ENCODE results near the gene CBLB.

Gene CBLB

GRCh38 chr3:105616374-105617121, 252.3 kb downstream of the CBLB start:
- H3K27ac ChIP-seq (ENCODE audit: insufficient read depth in 1 of 2, low read depth in 1 of 2, low read length in 2 of 2, poor library complexity in 1 of 2, severe bottlenecking in 2 of 2): no peak overlapping the region
- POLR2A ChIA-PET: no interaction called here
- WGBS (ENCODE audit: insufficient coverage): 97% methylated on average over 3 of the region's 5 CpGs

GRCh38 chr3:105615814-105616213, 253.0 kb downstream of the CBLB start:
- WGBS (ENCODE audit: insufficient coverage): 100% methylated on average over 2 of the region's 3 CpGs
- no peak overlapping the region for H3K27ac ChIP-seq (ENCODE audit: insufficient read depth in 1 of 2, low read depth in 1 of 2, low read length in 2 of 2, poor library complexity in 1 of 2, severe bottlenecking in 2 of 2)
- POLR2A ChIA-PET: no interaction called here

More at GRCh38 chr3:105616374-105617121, 252.3 kb downstream of the CBLB start:
- CTCF ChIA-PET: no interaction called here
- DNase-seq: no peak
- no peak overlapping the region for H3K4me3 ChIP-seq (ENCODE audit: control insufficient read depth in 1 of 7, extremely low read depth in 1 of 7, insufficient read depth in 4 of 7, low read depth in 2 of 7, low read length in 6 of 7)
- no peaks in the 10 kb centered on the region for H3K9me3 ChIP-seq (ENCODE audit: control extremely low read depth in 1 of 5, control insufficient read depth in 4 of 5, insufficient read depth in 2 of 5, low read depth in 1 of 5, low read length in 4 of 5)
- no peaks in the 10 kb centered on the region for H3K4me1 ChIP-seq (ENCODE audit: control extremely low read depth in 1 of 4, control insufficient read depth in 4 of 4, insufficient read depth in 4 of 4, low read length in 3 of 4)
- H3K36me3 ChIP-seq (ENCODE audit: control insufficient read depth in 4 of 4, insufficient read depth in 4 of 4, low read length in 3 of 4): no peaks in the 10 kb centered on the region
- H3K27me3 ChIP-seq (replicated peaks in 2 of 5; ENCODE audit: control insufficient read depth in 4 of 5, insufficient read depth in 5 of 5, low read length in 4 of 5): no peaks in the 10 kb centered on the region

GRCh38 chr3:105614288-105615030, 254.4 kb downstream of the CBLB start:
- POLR2A ChIA-PET: no interaction called here
- Histone ChIP-seq H3K36me3 (ENCODE audit: control insufficient read depth in 4 of 4, insufficient read depth in 4 of 4, low read length in 3 of 4) (no peaks in the 10 kb centered on the region), H3K4me1 (ENCODE audit: control extremely low read depth in 1 of 4, control insufficient read depth in 4 of 4, insufficient read depth in 4 of 4, low read length in 3 of 4) (no peaks in the 10 kb centered on the region), H3K9me3 (ENCODE audit: control extremely low read depth in 1 of 5, control insufficient read depth in 4 of 5, insufficient read depth in 2 of 5, low read depth in 1 of 5, low read length in 4 of 5) (no peaks in the 10 kb centered on the region), H3K27ac (ENCODE audit: insufficient read depth in 1 of 2, low read depth in 1 of 2, low read length in 2 of 2, poor library complexity in 1 of 2, severe bottlenecking in 2 of 2) (no peak overlapping the region), H3K4me3 (ENCODE audit: control insufficient read depth in 1 of 7, extremely low read depth in 1 of 7, insufficient read depth in 4 of 7, low read depth in 2 of 7, low read length in 6 of 7) (no peak overlapping the region), H3K27me3 (replicated peaks in 2 of 5; ENCODE audit: control insufficient read depth in 4 of 5, insufficient read depth in 5 of 5, low read length in 4 of 5) (no peaks in the 10 kb centered on the region)
- CTCF ChIA-PET: no interaction called here
- DNase-seq: peak; percentile 65 to 90 (median 72)

More at GRCh38 chr3:105615814-105616213, 253.0 kb downstream of the CBLB start:
- Histone ChIP-seq H3K9me3 (ENCODE audit: control extremely low read depth in 1 of 5, control insufficient read depth in 4 of 5, insufficient read depth in 2 of 5, low read depth in 1 of 5, low read length in 4 of 5) (no peaks in the 10 kb centered on the region), H3K4me3 (ENCODE audit: control insufficient read depth in 1 of 7, extremely low read depth in 1 of 7, insufficient read depth in 4 of 7, low read depth in 2 of 7, low read length in 6 of 7) (no peak overlapping the region), H3K36me3 (ENCODE audit: control insufficient read depth in 4 of 4, insufficient read depth in 4 of 4, low read length in 3 of 4) (no peaks in the 10 kb centered on the region), H3K4me1 (ENCODE audit: control extremely low read depth in 1 of 4, control insufficient read depth in 4 of 4, insufficient read depth in 4 of 4, low read length in 3 of 4) (no peaks in the 10 kb centered on the region), H3K27me3 (replicated peaks in 2 of 5; ENCODE audit: control insufficient read depth in 4 of 5, insufficient read depth in 5 of 5, low read length in 4 of 5) (no peaks in the 10 kb centered on the region)
- no peak for DNase-seq
- CTCF ChIA-PET: no interaction called here

GRCh38 chr3:105613120-105613519, 255.7 kb downstream of the CBLB start:
- H3K4me1 ChIP-seq (ENCODE audit: control extremely low read depth in 1 of 4, control insufficient read depth in 4 of 4, insufficient read depth in 4 of 4, low read length in 3 of 4): no peaks in the 10 kb centered on the region
- H3K27me3 ChIP-seq (replicated peaks in 2 of 5; ENCODE audit: control insufficient read depth in 4 of 5, insufficient read depth in 5 of 5, low read length in 4 of 5): no peaks in the 10 kb centered on the region
- no peaks in the 10 kb centered on the region for H3K36me3 ChIP-seq (ENCODE audit: control insufficient read depth in 4 of 4, insufficient read depth in 4 of 4, low read length in 3 of 4)
- ChIA-PET CTCF (no interaction called here), POLR2A (no interaction called here)
- H3K9me3 ChIP-seq (ENCODE audit: control extremely low read depth in 1 of 5, control insufficient read depth in 4 of 5, insufficient read depth in 2 of 5, low read depth in 1 of 5, low read length in 4 of 5): no peaks in the 10 kb centered on the region
- H3K27ac ChIP-seq (ENCODE audit: insufficient read depth in 1 of 2, low read depth in 1 of 2, low read length in 2 of 2, poor library complexity in 1 of 2, severe bottlenecking in 2 of 2): no peak overlapping the region
- no peak overlapping the region for H3K4me3 ChIP-seq (ENCODE audit: control insufficient read depth in 1 of 7, extremely low read depth in 1 of 7, insufficient read depth in 4 of 7, low read depth in 2 of 7, low read length in 6 of 7)
- 94% methylated on average over 2 of the region's 2 CpGs for WGBS (ENCODE audit: insufficient coverage)
- DNase-seq: no peak

GRCh38 chr3:105611304-105612192, 257.3 kb downstream of the CBLB start:
- WGBS (ENCODE audit: insufficient coverage): 90% methylated on average over 3 of the region's 5 CpGs

GRCh38 chr3:105610473-105610872, 258.3 kb downstream of the CBLB start:
- H3K36me3 ChIP-seq (ENCODE audit: control insufficient read depth in 4 of 4, insufficient read depth in 4 of 4, low read length in 3 of 4): no peaks in the 10 kb centered on the region
- no peak for DNase-seq
- POLR2A ChIA-PET: no interaction called here
- no peaks in the 10 kb centered on the region for H3K9me3 ChIP-seq (ENCODE audit: control extremely low read depth in 1 of 5, control insufficient read depth in 4 of 5, insufficient read depth in 2 of 5, low read depth in 1 of 5, low read length in 4 of 5)
- CTCF ChIA-PET: no interaction called here
- H3K4me1 ChIP-seq (ENCODE audit: control extremely low read depth in 1 of 4, control insufficient read depth in 4 of 4, insufficient read depth in 4 of 4, low read length in 3 of 4): no peaks in the 10 kb centered on the region
- no peak overlapping the region for H3K4me3 ChIP-seq (ENCODE audit: control insufficient read depth in 1 of 7, extremely low read depth in 1 of 7, insufficient read depth in 4 of 7, low read depth in 2 of 7, low read length in 6 of 7)
- no peak overlapping the region for H3K27ac ChIP-seq (ENCODE audit: insufficient read depth in 1 of 2, low read depth in 1 of 2, low read length in 2 of 2, poor library complexity in 1 of 2, severe bottlenecking in 2 of 2)
- WGBS (ENCODE audit: insufficient coverage): no CpG with 5 or more reads among the region's 4 CpGs
- H3K27me3 ChIP-seq (replicated peaks in 2 of 5; ENCODE audit: control insufficient read depth in 4 of 5, insufficient read depth in 5 of 5, low read length in 4 of 5): no peaks in the 10 kb centered on the region

More at GRCh38 chr3:105611304-105612192, 257.3 kb downstream of the CBLB start:
- H3K4me3 ChIP-seq (ENCODE audit: control insufficient read depth in 1 of 7, extremely low read depth in 1 of 7, insufficient read depth in 4 of 7, low read depth in 2 of 7, low read length in 6 of 7): no peak overlapping the region
- H3K4me1 ChIP-seq (ENCODE audit: control extremely low read depth in 1 of 4, control insufficient read depth in 4 of 4, insufficient read depth in 4 of 4, low read length in 3 of 4): no peaks in the 10 kb centered on the region
- no peaks in the 10 kb centered on the region for H3K27me3 ChIP-seq (replicated peaks in 2 of 5; ENCODE audit: control insufficient read depth in 4 of 5, insufficient read depth in 5 of 5, low read length in 4 of 5)
- no peaks in the 10 kb centered on the region for H3K9me3 ChIP-seq (ENCODE audit: control extremely low read depth in 1 of 5, control insufficient read depth in 4 of 5, insufficient read depth in 2 of 5, low read depth in 1 of 5, low read length in 4 of 5)
- ChIA-PET POLR2A (no interaction called here), CTCF (no interaction called here)
- no peak for DNase-seq
- H3K36me3 ChIP-seq (ENCODE audit: control insufficient read depth in 4 of 4, insufficient read depth in 4 of 4, low read length in 3 of 4): no peaks in the 10 kb centered on the region
- no peak overlapping the region for H3K27ac ChIP-seq (ENCODE audit: insufficient read depth in 1 of 2, low read depth in 1 of 2, low read length in 2 of 2, poor library complexity in 1 of 2, severe bottlenecking in 2 of 2)

GRCh38 chr3:105608623-105609022, 260.2 kb downstream of the CBLB start:
- H3K4me3 ChIP-seq (ENCODE audit: control insufficient read depth in 1 of 7, extremely low read depth in 1 of 7, insufficient read depth in 4 of 7, low read depth in 2 of 7, low read length in 6 of 7): no peak overlapping the region
- 84% methylated on average over 16 of the region's 17 CpGs for WGBS (ENCODE audit: insufficient coverage)
- no peaks in the 10 kb centered on the region for H3K36me3 ChIP-seq (ENCODE audit: control insufficient read depth in 4 of 4, insufficient read depth in 4 of 4, low read length in 3 of 4)
- H3K4me1 ChIP-seq (ENCODE audit: control extremely low read depth in 1 of 4, control insufficient read depth in 4 of 4, insufficient read depth in 4 of 4, low read length in 3 of 4): no peaks in the 10 kb centered on the region
- H3K27me3 ChIP-seq (replicated peaks in 2 of 5; ENCODE audit: control insufficient read depth in 4 of 5, insufficient read depth in 5 of 5, low read length in 4 of 5): no peaks in the 10 kb centered on the region
- no peaks in the 10 kb centered on the region for H3K9me3 ChIP-seq (ENCODE audit: control extremely low read depth in 1 of 5, control insufficient read depth in 4 of 5, insufficient read depth in 2 of 5, low read depth in 1 of 5, low read length in 4 of 5)
- H3K27ac ChIP-seq (ENCODE audit: insufficient read depth in 1 of 2, low read depth in 1 of 2, low read length in 2 of 2, poor library complexity in 1 of 2, severe bottlenecking in 2 of 2): no peak overlapping the region
- CTCF ChIA-PET: no interaction called here
- POLR2A ChIA-PET: no interaction called here
- DNase-seq: no peak
